ENCODE measurements around the gene CDC42BPG. TPM values are rescaled to one million over a fixed set of nuclear protein-coding genes. Genes with fewer than 3 reads are reported as not detected.

Gene CDC42BPG
- total RNA-seq, 1 experiment from 2014 or later: 4.1 TPM

GRCh38 chr11:64876835-64877341 lies 32.4 kb upstream of the CDC42BPG start:
- DNase-seq (ENCODE audit: low read depth, low spot score): no peak
- intact Hi-C loops (cut with micrococcal nuclease; ENCODE audit: unreplicated experiment): no loop called here
- peak; percentile 15; the same call in 1 of the 2 replicates for ATAC-seq
- no peaks in the 10 kb centered on the region for H3K9me3 ChIP-seq (ENCODE audit: control insufficient read depth, insufficient read depth, low read depth, low read length)
- TF ChIP-seq CTCF (IDR thresholded peaks at IDR 0.05): no peak
- 0 out of 2 replicates have a peak, but pooled peaks have one; percentile 28 for TF ChIP-seq SIN3A (IDR thresholded peaks at IDR 0.05; ENCODE audit: borderline replicate concordance, insufficient read depth, low read depth, low read length)
- TSS peak; percentile 74 for BruUV-seq (replicated peaks)
- peak overlapping the region; percentile 89 for H3K27ac ChIP-seq (ENCODE audit: low read length)
- in situ Hi-C loops (cut with HindIII; ENCODE audit: low pct_unique_long_range_greater_than_20kb, low sequenced_read_pairs): no loop called here
- H3K4me3 ChIP-seq (ENCODE audit: low read depth in 2 of 2, low read length in 2 of 2): peak overlapping the region; percentile 88 to 99
- ChIA-PET POLR2A (interaction anchor here (1.0 to 1.8 kb wide), 4 partner anchors 11 to 29 kb away, joined by 3 to 11 read pairs (median 6); no protein-coding TSS in a partner anchor), CTCF (interaction anchor here (0.9 to 2.1 kb wide), 4 partner anchors 11 to 28 kb away, joined by 3 to 7 read pairs (median 5); no protein-coding TSS in a partner anchor)
- H3K4me1 ChIP-seq (ENCODE audit: control insufficient read depth, insufficient read depth, low read length): peaks cover 46% of the 10 kb centered on the region
- H3K36me3 ChIP-seq (ENCODE audit: control insufficient read depth, insufficient read depth, low read length): peaks cover 8% of the 10 kb centered on the region
- H3K27me3 ChIP-seq (ENCODE audit: control insufficient read depth, insufficient read depth, low read length): no peaks in the 10 kb centered on the region

DNA sequence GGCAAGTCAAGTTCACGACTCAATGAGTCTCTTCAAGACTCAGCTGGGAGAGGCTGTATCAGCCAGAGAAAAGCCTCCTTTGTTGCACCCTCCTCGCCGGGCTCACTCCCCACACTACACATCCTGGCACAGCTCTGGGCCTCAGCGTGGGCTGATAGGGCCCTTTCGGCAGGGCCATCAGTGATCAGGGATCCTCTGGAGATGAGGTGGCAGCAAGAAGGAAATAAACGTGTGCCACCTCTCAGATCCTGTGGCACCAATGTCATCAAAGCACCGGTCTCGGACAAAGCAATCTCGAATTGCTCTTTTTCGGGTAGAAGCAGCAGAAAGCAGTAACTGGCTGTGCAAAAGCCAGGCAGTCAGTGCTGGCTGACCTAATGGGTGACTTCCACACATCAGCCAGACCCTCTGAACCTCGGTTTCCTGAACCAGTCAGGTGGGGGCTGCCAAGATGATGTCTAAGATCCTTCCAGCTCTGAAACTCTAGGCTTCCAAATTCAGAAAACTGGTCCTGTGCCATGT lies 31.8 kb upstream of the CDC42BPG start:
- intact Hi-C loops (cut with micrococcal nuclease; ENCODE audit: unreplicated experiment) (no loop called here), in situ Hi-C loops (cut with HindIII; ENCODE audit: low pct_unique_long_range_greater_than_20kb, low sequenced_read_pairs) (no loop called here)
- H3K9me3 ChIP-seq (ENCODE audit: control insufficient read depth, insufficient read depth, low read depth, low read length): no peaks in the 10 kb centered on the region
- H3K27ac ChIP-seq (ENCODE audit: low read length): peak overlapping the region; percentile 89
- peak overlapping the region; percentile 88 to 99 for H3K4me3 ChIP-seq (ENCODE audit: low read depth in 2 of 2, low read length in 2 of 2)
- ChIA-PET POLR2A (interaction anchor here (1.1 kb wide), 1 partner anchor 28 kb away, joined by 4 read pairs; no protein-coding TSS in a partner anchor), CTCF (interaction anchor here (2.0 to 2.1 kb wide), 2 partner anchors 11 to 12 kb away, joined by 6 to 7 read pairs; no protein-coding TSS in a partner anchor)
- DNase-seq (ENCODE audit: low read depth, low spot score) (no peak), ATAC-seq (no peak)
- no TSS peak for BruUV-seq (replicated peaks)
- no peaks in the 10 kb centered on the region for H3K27me3 ChIP-seq (ENCODE audit: control insufficient read depth, insufficient read depth, low read length)
- peaks cover 52% of the 10 kb centered on the region for H3K4me1 ChIP-seq (ENCODE audit: control insufficient read depth, insufficient read depth, low read length)
- no peak for TF ChIP-seq SIN3A (IDR thresholded peaks at IDR 0.05; ENCODE audit: borderline replicate concordance, insufficient read depth, low read depth, low read length)
- TF ChIP-seq POLR2AphosphoS5 (IDR thresholded peaks at IDR 0.05; ENCODE audit: low read depth, low read length): no peak
- no peak for TF ChIP-seq TCF7L2 (IDR thresholded peaks at IDR 0.05; ENCODE audit: low read depth, low read length)
- no peak for TF ChIP-seq REST (IDR thresholded peaks at IDR 0.05; ENCODE audit: insufficient read depth in 1 of 2, low read depth in 2 of 2, low read length in 1 of 2)
- no peak for TF ChIP-seq CTCF (IDR thresholded peaks at IDR 0.05)
- peaks cover 9% of the 10 kb centered on the region for H3K36me3 ChIP-seq (ENCODE audit: control insufficient read depth, insufficient read depth, low read length)
